ENCODE results near the gene KLHL20. TPM values are rescaled to one million over a fixed set of nuclear protein-coding genes. Genes with fewer than 3 reads are reported as not detected.

KLHL20 gene
- total and polyA plus RNA-seq, 2 experiments from 2014 or later: 16.2 to 24.0 TPM

DNA sequence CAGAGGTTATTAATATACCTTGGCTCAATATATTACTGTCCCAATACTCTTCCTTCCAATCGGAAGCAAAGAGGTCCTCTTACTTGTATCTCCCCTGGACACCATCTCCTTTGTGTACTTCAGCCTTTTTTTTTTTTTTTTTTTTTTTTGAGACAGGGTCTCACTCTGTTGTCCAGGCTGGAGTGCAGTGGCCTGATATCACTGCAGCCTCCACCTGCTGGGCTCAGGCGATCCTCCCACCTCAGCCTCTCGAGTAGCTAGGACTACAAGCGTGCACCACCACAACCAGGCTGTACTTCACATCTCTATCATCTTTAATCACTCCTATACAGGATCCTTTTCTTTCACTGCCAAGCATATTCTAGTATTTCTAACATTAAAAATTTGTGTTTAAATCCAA lies 106.9 kb downstream of the KLHL20 start:
- Histone ChIP-seq H3K4me1 (ENCODE audit: low read depth) (peaks cover 8% of the 10 kb centered on the region), H3K9me3 (ENCODE audit: low read depth) (no peaks in the 10 kb centered on the region), H3K4me3 (no peak overlapping the region), H3K36me3 (no peaks in the 10 kb centered on the region), H3K27me3 (no peaks in the 10 kb centered on the region), H3K27ac (no peak overlapping the region)
- TF ChIP-seq CTCF (IDR thresholded peaks at IDR 0.05; ENCODE audit: low read depth, low read length): no peak
- DNase-seq (ENCODE audit: low read depth in 1 of 2, low spot score in 1 of 2): no peak

- peaks cover 8% of the 10 kb centered on the region for H3K4me1 ChIP-seq (ENCODE audit: low read depth)
- H3K27ac ChIP-seq: peak overlapping the region; percentile 97
- no peak for TF ChIP-seq CTCF (IDR thresholded peaks at IDR 0.05; ENCODE audit: low read depth, low read length)
- H3K27me3 ChIP-seq: no peaks in the 10 kb centered on the region
- H3K36me3 ChIP-seq: no peaks in the 10 kb centered on the region
- H3K4me3 ChIP-seq: peak overlapping the region; percentile 54
- peak in 1 of 2 donors; percentile 1 for DNase-seq (ENCODE audit: low read depth in 1 of 2, low spot score in 1 of 2)
- no peaks in the 10 kb centered on the region for H3K9me3 ChIP-seq (ENCODE audit: low read depth)
Measured at GRCh38 chr1:173823781-173824314, 109.1 kb downstream of the KLHL20 start.

GRCh38 chr1:173824315-173825081 lies 109.7 kb downstream of the KLHL20 start, which contains the start of the genes CENPL and DARS2:
CENPL (minus strand) TSS chr1:173824883; CDS start chr1:173811299, 13,584 bp downstream.
DARS2 (plus strand) TSS chr1:173824673; CDS start chr1:173825230, 557 bp downstream.
- no peaks in the 10 kb centered on the region for H3K36me3 ChIP-seq
- peak; percentile 97 to 99 for DNase-seq (ENCODE audit: low read depth in 1 of 2, low spot score in 1 of 2)
- no peaks in the 10 kb centered on the region for H3K27me3 ChIP-seq
- TF ChIP-seq CTCF (IDR thresholded peaks at IDR 0.05; ENCODE audit: low read depth, low read length): no peak
- H3K4me3 ChIP-seq: peak within 1 kb of the TSS; percentile 54
- peak within 1 kb of the TSS; percentile 97 for H3K27ac ChIP-seq
- no peaks in the 10 kb centered on the region for H3K9me3 ChIP-seq (ENCODE audit: low read depth)
- peaks cover 8% of the 10 kb centered on the region for H3K4me1 ChIP-seq (ENCODE audit: low read depth)

- Histone ChIP-seq H3K36me3 (peaks cover 9% of the 10 kb centered on the region), H3K9me3 (ENCODE audit: low read depth) (no peaks in the 10 kb centered on the region), H3K27ac (no peak overlapping the region), H3K4me1 (ENCODE audit: low read depth) (peaks cover 8% of the 10 kb centered on the region), H3K27me3 (no peaks in the 10 kb centered on the region), H3K4me3 (no peak overlapping the region)
- DNase-seq (ENCODE audit: low read depth in 1 of 2, low spot score in 1 of 2): no peak
- no peak for TF ChIP-seq CTCF (IDR thresholded peaks at IDR 0.05; ENCODE audit: low read depth, low read length)
Measured at GRCh38 chr1:173827611-173828010, 112.8 kb downstream of the KLHL20 start.

- H3K9me3 ChIP-seq (ENCODE audit: low read depth): no peaks in the 10 kb centered on the region
- no peaks in the 10 kb centered on the region for H3K27me3 ChIP-seq
- no peak overlapping the region for H3K4me3 ChIP-seq
- H3K27ac ChIP-seq: no peak overlapping the region
- DNase-seq (ENCODE audit: low read depth in 1 of 2, low spot score in 1 of 2): no peak
- H3K36me3 ChIP-seq: peaks cover 32% of the 10 kb centered on the region
- no peaks in the 10 kb centered on the region for H3K4me1 ChIP-seq (ENCODE audit: low read depth)
- TF ChIP-seq CTCF (IDR thresholded peaks at IDR 0.05; ENCODE audit: low read depth, low read length): no peak
Measured at GRCh38 chr1:173832748-173833147, 118.0 kb downstream of the KLHL20 start.

Other genes starting within 250 kb of the KLHL20 start
- 383 and 529 TPM in 2 replicates for gene PRDX6, start 237.6 kb upstream of the KLHL20 start, total RNA-seq
- 433 and 443 TPM in 2 replicates for gene PRDX6, start 237.6 kb upstream of the KLHL20 start, polyA plus RNA-seq
- gene SLC9C2, start 111.9 kb upstream of the KLHL20 start, total RNA-seq: 0.25 TPM in 1 of 2 replicates, not detected in the other
- gene SLC9C2, start 111.9 kb upstream of the KLHL20 start, polyA plus RNA-seq: 0.05 and 0.87 TPM in 2 replicates
- not detected in 2 replicates for gene TEX50, start 79.6 kb upstream of the KLHL20 start, total RNA-seq
- not detected in 2 replicates for gene TEX50, start 79.6 kb upstream of the KLHL20 start, polyA plus RNA-seq
- 0.60 and 1.6 TPM in 2 replicates for gene ANKRD45, start 45.1 kb upstream of the KLHL20 start, total RNA-seq
- gene ANKRD45, start 45.1 kb upstream of the KLHL20 start, polyA plus RNA-seq: 2.2 and 2.3 TPM in 2 replicates
- 9.3 and 15.6 TPM in 2 replicates for gene DARS2, start 109.7 kb downstream of the KLHL20 start, total RNA-seq
- 14.6 and 22.7 TPM in 2 replicates for gene DARS2, start 109.7 kb downstream of the KLHL20 start, polyA plus RNA-seq
- 8.6 and 10.9 TPM in 2 replicates for gene CENPL, start 109.9 kb downstream of the KLHL20 start, total RNA-seq
- gene CENPL, start 109.9 kb downstream of the KLHL20 start, polyA plus RNA-seq: 4.9 and 9.9 TPM in 2 replicates
- 210 and 350 TPM in 2 replicates for gene GAS5, start 153.0 kb downstream of the KLHL20 start, total RNA-seq
- gene GAS5, start 153.0 kb downstream of the KLHL20 start, polyA plus RNA-seq: 158 and 248 TPM in 2 replicates
- gene ZBTB37, start 153.4 kb downstream of the KLHL20 start, total RNA-seq: 7.9 and 16.2 TPM in 2 replicates
- 1.8 and 3.0 TPM in 2 replicates for gene ZBTB37, start 153.4 kb downstream of the KLHL20 start, polyA plus RNA-seq
- 0.36 TPM in 1 of 2 replicates, not detected in the other for gene SERPINC1, start 202.3 kb downstream of the KLHL20 start, total RNA-seq
- not detected in 2 replicates for gene SERPINC1, start 202.3 kb downstream of the KLHL20 start, polyA plus RNA-seq